NT2/D1 (cell line): Measurements from ENCODE around the gene EXD3.
"Not testable (repeated sequence)": the region's sequence is repeated elsewhere in the genome, so short reads cannot be mapped to it uniquely, and the experiment has no call there.

Experiments used
- DNase-seq: peaks from one replicate; pipeline ENCODE4 v3.0.0-alpha.2; 2011; ENCODE audit warnings: low read depth, low spot score
- H3K27me3 ChIP-seq: 2 replicates; pipeline ENCODE4 v1.6.0; 2011; ENCODE audit warnings: mild to moderate bottlenecking; ENCODE audit not compliant: insufficient read length, insufficient read depth
- H3K36me3 ChIP-seq: 2 replicates; pipeline ENCODE4 v1.6.1; 2011; ENCODE audit warnings: mild to moderate bottlenecking, low read length, mixed read lengths; ENCODE audit not compliant: insufficient read depth, insufficient read length
- H3K4me1 ChIP-seq: 2 replicates; pipeline ENCODE4 v1.5.1; 2011; ENCODE audit not compliant: insufficient read depth, insufficient read length
- H3K4me3 ChIP-seq: 2 replicates; pipeline ENCODE4 v1.5.1; 2011; ENCODE audit warnings: low read depth; ENCODE audit not compliant: insufficient read length
- H3K9ac ChIP-seq: 2 replicates; pipeline ENCODE4 v1.6.0; 2011; ENCODE audit warnings: low read depth; ENCODE audit not compliant: insufficient read length
- H3K9me3 ChIP-seq: 2 replicates; pipeline ENCODE4 v1.5.1; 2011; ENCODE audit warnings: mild to moderate bottlenecking, low read length; ENCODE audit not compliant: insufficient read depth
- SUZ12 ChIP-seq: IDR thresholded peaks from 2 replicates; pipeline ENCODE4 v1.6.1; 2011; ENCODE audit not compliant: insufficient read length, insufficient read depth; ENCODE audit errors: extremely low read depth
- YY1 ChIP-seq: IDR thresholded peaks from 2 replicates; pipeline ENCODE4 v1.6.1; 2011; ENCODE audit not compliant: insufficient read length, insufficient read depth
- ZNF274 ChIP-seq: IDR thresholded peaks from 2 replicates; pipeline ENCODE4 v1.6.1; 2011; ENCODE audit warnings: mild to moderate bottlenecking, low read depth, low read length

The EXD3 gene

GRCh38 chr9:137452761-137453642, 30.0 kb upstream of the EXD3 start:
- Histone ChIP-seq H3K36me3 (peaks cover 76% of the 10 kb centered on the region), H3K9me3 (no peaks in the 10 kb centered on the region), H3K4me3 (peak overlapping the region; percentile 18), H3K4me1 (peaks cover 42% of the 10 kb centered on the region), H3K9ac (peak overlapping the region; percentile 64), H3K27me3 (no peaks in the 10 kb centered on the region)
- DNase-seq, result no peak
- no peak for TF ChIP-seq SUZ12
- TF ChIP-seq YY1, result no peak
- TF ChIP-seq ZNF274, result no peak

GRCh38 chr9:137452006-137452760, 29.2 kb upstream of the EXD3 start:
- H3K9me3 ChIP-seq, result no peaks in the 10 kb centered on the region
- no peaks in the 10 kb centered on the region for H3K27me3 ChIP-seq
- peaks cover 76% of the 10 kb centered on the region for H3K36me3 ChIP-seq
- no peak overlapping the region for H3K9ac ChIP-seq
- no peak for DNase-seq
- peaks cover 36% of the 10 kb centered on the region for H3K4me1 ChIP-seq
- H3K4me3 ChIP-seq, result no peak overlapping the region
- no peak for TF ChIP-seq SUZ12
- TF ChIP-seq ZNF274, result no peak
- TF ChIP-seq YY1, result no peak

GRCh38 chr9:137451264-137452005, 28.5 kb upstream of the EXD3 start:
- DNase-seq, H3K27me3 ChIP-seq, H3K9me3 ChIP-seq, H3K9ac ChIP-seq, H3K4me3 ChIP-seq: not testable (repeated sequence)
- Histone ChIP-seq H3K4me1 (peaks cover 30% of the 10 kb centered on the region), H3K36me3 (peaks cover 76% of the 10 kb centered on the region)

- not testable (repeated sequence) for H3K9me3 ChIP-seq, H3K27me3 ChIP-seq, DNase-seq, H3K4me3 ChIP-seq, H3K9ac ChIP-seq
- H3K4me1 ChIP-seq, result peaks cover 31% of the 10 kb centered on the region
- H3K36me3 ChIP-seq, result peaks cover 69% of the 10 kb centered on the region
These were observed 27.7 kb upstream of the EXD3 start for GRCh38 chr9:137450539-137451222.

GRCh38 chr9:137449931-137450538, 27.1 kb upstream of the EXD3 start:
- H3K9me3 ChIP-seq, result no peaks in the 10 kb centered on the region
- no peak overlapping the region for H3K9ac ChIP-seq
- no peak overlapping the region for H3K4me3 ChIP-seq
- H3K27me3 ChIP-seq, result no peaks in the 10 kb centered on the region
- TF ChIP-seq ZNF274 (no peak), YY1 (no peak), SUZ12 (no peak)
- no peak for DNase-seq
- H3K4me1 ChIP-seq, result peaks cover 28% of the 10 kb centered on the region
- H3K36me3 ChIP-seq, result peaks cover 62% of the 10 kb centered on the region

- Histone ChIP-seq H3K4me3 (no peak overlapping the region), H3K4me1 (peaks cover 21% of the 10 kb centered on the region), H3K36me3 (peaks cover 55% of the 10 kb centered on the region), H3K9ac (no peak overlapping the region), H3K27me3 (no peaks in the 10 kb centered on the region), H3K9me3 (no peaks in the 10 kb centered on the region)
- DNase-seq, result no peak
- no peak for TF ChIP-seq ZNF274
- no peak for TF ChIP-seq SUZ12
- TF ChIP-seq YY1, result no peak
These were observed 26.3 kb upstream of the EXD3 start for GRCh38 chr9:137449081-137449844.
